Ishikawa (cell line): ENCODE measurements around the gene IGF1R.

Experiments used
- CEBPB ChIP-seq: IDR thresholded peaks from 2 replicates; pipeline ENCODE4 v1.6.1; 2012
- CREB1 ChIP-seq: IDR thresholded peaks from 2 replicates; pipeline ENCODE4 v1.6.1; 2012; ENCODE audit warnings: low read depth
- EGR1 ChIP-seq: IDR thresholded peaks from 2 replicates; pipeline ENCODE4 v1.6.1; 2012
- EP300 ChIP-seq: IDR thresholded peaks from 2 replicates; pipeline ENCODE4 v1.6.1; 2012; ENCODE audit warnings: borderline replicate concordance
- FOXM1 ChIP-seq: IDR thresholded peaks from 2 replicates; pipeline ENCODE4 v1.6.1; 2012; ENCODE audit warnings: low read depth, borderline replicate concordance
- NFIC ChIP-seq: IDR thresholded peaks from 2 replicates; pipeline ENCODE4 v1.6.1; 2012
- RAD21 ChIP-seq: IDR thresholded peaks from 2 replicates; pipeline ENCODE4 v1.6.1; 2012; ENCODE audit warnings: low read depth
- REST ChIP-seq: IDR thresholded peaks from 2 replicates; pipeline ENCODE4 v1.6.1; 2012; ENCODE audit warnings: low read depth, mild to moderate bottlenecking
- TAF1 ChIP-seq: IDR thresholded peaks from 2 replicates; pipeline ENCODE4 v1.6.1; 2012; ENCODE audit warnings: low read depth, mild to moderate bottlenecking
- YY1 ChIP-seq: IDR thresholded peaks from 2 replicates; pipeline ENCODE4 v1.6.1; 2012; ENCODE audit warnings: low read depth
- ZBTB7A ChIP-seq: IDR thresholded peaks from 2 replicates; pipeline ENCODE4 v1.6.1; 2012; ENCODE audit warnings: low read depth

- TF ChIP-seq EP300 (no peak), RAD21 (no peak), CREB1 (no peak), TAF1 (no peak), FOXM1 (no peak), YY1 (no peak), CEBPB (no peak), REST (no peak), NFIC (no peak), EGR1 (no peak), ZBTB7A (no peak)
Observed at GRCh38 chr15:98678484-98678883, 30.1 kb downstream of the IGF1R start.
